T47D (cell line): ENCODE data around the gene TTC17.
"Not testable (repeated sequence)": the region's sequence is repeated elsewhere in the genome, so short reads cannot be mapped to it uniquely, and the experiment has no call there.

Experiments
- DNase-seq, 2 experiments: peaks; one replicate each; pipeline versions ENCODE4 v3.0.0 to v3.0.0-alpha.2; 2011 to 2012; ENCODE audit warnings: low read depth in 1 of 2, low spot score in 1 of 2
- JUND ChIP-seq: IDR thresholded peaks from 2 replicates; pipeline ENCODE4 v1.6.1; 2012; ENCODE audit warnings: low read depth
- in situ Hi-C: cut with HindIII; loops from 2 replicates; pipeline ENCODE4 v1.10.0; 2016; ENCODE audit warnings: low sequenced_read_pairs, low pct_unique_long_range_greater_than_20kb

The TTC17 gene, protein sequence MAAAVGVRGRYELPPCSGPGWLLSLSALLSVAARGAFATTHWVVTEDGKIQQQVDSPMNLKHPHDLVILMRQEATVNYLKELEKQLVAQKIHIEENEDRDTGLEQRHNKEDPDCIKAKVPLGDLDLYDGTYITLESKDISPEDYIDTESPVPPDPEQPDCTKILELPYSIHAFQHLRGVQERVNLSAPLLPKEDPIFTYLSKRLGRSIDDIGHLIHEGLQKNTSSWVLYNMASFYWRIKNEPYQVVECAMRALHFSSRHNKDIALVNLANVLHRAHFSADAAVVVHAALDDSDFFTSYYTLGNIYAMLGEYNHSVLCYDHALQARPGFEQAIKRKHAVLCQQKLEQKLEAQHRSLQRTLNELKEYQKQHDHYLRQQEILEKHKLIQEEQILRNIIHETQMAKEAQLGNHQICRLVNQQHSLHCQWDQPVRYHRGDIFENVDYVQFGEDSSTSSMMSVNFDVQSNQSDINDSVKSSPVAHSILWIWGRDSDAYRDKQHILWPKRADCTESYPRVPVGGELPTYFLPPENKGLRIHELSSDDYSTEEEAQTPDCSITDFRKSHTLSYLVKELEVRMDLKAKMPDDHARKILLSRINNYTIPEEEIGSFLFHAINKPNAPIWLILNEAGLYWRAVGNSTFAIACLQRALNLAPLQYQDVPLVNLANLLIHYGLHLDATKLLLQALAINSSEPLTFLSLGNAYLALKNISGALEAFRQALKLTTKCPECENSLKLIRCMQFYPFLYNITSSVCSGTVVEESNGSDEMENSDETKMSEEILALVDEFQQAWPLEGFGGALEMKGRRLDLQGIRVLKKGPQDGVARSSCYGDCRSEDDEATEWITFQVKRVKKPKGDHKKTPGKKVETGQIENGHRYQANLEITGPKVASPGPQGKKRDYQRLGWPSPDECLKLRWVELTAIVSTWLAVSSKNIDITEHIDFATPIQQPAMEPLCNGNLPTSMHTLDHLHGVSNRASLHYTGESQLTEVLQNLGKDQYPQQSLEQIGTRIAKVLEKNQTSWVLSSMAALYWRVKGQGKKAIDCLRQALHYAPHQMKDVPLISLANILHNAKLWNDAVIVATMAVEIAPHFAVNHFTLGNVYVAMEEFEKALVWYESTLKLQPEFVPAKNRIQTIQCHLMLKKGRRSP

DNA sequence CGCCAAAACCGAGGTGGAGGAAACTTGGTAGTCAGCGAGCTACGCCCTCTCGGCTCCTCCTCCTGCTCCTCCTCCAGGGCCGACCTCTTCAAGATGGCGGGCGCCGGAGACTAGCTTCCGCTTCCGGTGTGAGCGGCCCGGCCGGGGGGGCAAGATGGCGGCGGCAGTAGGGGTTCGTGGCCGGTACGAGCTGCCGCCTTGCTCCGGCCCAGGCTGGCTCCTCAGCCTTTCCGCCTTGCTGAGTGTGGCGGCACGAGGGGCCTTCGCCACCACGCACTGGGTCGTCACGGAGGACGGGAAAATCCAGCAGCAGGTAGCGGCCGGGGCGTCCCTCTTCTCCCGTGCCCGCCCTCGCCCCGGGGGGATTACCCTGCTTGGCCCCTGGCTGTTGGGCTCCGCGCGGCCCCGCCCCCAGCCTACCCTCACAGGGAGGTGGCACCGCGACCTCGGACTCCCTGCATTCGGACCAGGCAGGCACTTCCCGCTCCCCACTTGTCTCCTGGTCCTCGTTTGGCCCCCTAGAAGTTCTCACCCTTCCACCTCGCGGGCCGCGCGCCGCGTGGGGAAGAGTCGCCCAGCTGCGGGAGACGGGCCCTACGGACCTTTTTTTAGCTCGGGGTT, at the start of gene TTC17:
TTC17 (plus strand) TSS at position 120 of the 621 bp plus-strand sequence; CDS start at position 155, 35 bp downstream.
- no peak for TF ChIP-seq JUND
- peak; percentile 81 to 96 for DNase-seq
- in situ Hi-C loops = no loop called here

DNA sequence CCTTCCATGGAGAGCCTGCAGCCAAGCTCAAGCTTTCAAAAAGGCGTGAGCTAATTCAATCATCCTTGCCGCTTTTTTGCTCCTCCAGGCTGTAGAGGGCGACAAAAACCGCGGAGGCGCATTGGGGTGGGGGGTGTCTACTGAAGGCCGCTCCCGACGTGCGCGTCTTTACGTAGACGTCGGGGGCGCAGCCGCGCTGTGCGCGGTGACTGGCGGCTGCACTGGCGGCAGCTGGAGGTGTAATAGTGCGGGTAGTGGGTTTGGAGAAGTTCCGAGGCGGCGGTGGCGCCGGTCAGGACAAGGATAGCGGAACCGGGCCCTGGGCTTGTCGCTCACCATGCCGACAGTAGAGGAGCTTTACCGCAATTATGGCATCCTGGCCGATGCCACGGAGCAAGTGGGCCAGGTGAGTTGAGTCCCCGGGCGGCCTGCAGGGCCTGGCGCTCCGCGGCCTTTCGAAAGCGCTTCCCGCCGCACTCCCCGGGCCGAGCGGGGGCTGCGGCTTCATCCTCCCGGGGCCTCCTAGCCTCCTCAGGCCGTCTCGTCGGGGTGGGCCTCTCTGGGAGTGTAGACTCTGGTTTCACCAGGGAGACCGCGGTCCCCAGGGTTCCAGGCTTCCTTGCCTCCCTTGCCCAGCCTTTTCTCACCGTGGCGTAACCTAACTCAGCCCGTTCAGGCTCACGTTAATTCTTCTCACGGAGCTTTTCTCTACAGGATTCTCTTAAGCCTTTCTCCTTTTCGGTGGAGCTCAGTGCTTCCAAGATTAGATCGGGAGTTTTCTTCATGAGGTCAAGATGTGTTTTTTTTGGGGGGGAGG, 46.7 kb upstream of the TTC17 start, which contains the start of gene API5:
API5 (plus strand) TSS at position 206 of the 817 bp plus-strand sequence; CDS start at position 338, 132 bp downstream.
- DNase-seq = peak; percentile 84 to 97
- in situ Hi-C loops = no loop called here
- TF ChIP-seq JUND = no peak

DNA sequence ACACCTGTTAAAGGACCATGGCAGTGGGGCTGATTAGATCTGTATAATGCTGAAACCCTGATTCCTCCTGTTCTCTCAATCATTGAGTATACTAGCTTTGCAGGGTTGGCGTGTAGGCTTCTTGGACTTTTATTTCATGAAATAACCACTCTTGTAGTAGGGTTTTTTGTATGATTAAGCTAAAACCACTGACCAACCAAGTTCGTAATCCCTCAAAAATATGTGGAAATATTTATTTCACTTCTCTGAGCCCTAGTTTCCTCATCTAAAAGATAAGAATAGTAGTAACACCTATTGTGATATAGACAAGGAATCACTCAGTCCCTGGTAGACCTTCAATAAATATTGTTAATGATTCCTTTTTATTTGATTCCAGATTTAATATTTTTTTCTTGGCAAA, 42.8 kb upstream of the TTC17 start:
- DNase-seq = no peak
- TF ChIP-seq JUND = no peak
- in situ Hi-C loops = no loop called here

DNA sequence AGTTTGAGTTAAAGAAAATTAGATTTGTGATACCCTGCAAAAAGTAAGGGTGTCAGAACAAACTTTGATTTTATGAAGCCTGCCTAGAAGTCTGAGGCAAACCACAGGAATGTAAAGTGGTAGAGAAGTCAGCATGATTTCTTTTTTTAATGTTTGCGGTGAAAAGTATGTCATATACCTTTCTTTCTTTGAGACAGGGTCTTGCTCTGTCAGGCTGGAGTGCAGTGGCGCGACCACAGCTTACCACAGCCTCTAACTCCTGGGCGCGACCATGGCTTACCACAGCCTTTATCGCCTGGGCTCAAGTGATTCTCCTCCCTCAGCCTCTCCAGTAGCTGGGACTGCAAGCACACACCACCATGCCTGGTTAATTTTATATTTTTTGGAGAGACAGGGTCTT, 42.3 kb upstream of the TTC17 start:
- in situ Hi-C loops = no loop called here
- DNase-seq = no peak

DNA sequence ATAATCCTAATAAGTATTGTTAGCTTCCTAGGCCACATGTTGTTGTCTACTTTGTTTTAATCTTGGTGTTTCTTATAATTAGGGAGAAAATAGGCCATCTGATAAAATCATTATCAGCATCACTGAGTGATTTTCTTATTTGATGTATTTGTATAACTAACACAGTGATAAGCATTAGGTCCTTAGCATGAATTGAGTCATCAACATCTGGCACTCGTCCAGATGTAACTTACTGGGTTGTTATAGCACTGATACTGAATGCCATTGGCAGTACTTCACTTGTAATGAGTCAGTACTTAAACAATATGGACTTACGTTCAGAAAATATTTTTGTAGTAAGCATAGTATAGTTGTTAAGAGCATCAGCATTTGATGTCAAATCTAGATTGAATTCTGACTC, 30.7 kb upstream of the TTC17 start:
- in situ Hi-C loops = no loop called here
- DNase-seq = no peak
- no peak for TF ChIP-seq JUND

More for the DNA sequence above, 42.3 kb upstream of the TTC17 start:
- TF ChIP-seq JUND = no peak

DNA sequence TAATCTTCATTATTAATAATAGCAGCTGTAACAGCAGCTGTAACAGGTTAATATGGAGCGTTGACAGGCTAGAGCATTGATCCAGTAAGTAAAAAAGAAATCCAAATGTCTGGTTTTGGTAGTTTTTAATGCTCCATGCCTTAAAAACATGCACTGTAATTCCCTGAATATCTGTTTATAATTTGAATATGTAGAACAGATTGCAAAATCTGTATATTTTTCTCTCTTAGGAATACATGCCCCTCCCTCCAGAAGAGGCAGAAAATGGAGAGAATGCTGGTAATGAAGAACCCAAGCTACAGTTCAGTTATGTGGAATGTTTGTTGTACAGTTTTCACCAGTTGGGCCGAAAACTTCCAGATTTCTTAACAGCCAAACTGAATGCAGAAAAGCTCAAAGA, 30.2 kb upstream of the TTC17 start:
- TF ChIP-seq JUND = no peak
- DNase-seq = no peak
- in situ Hi-C loops = no loop called here

DNA sequence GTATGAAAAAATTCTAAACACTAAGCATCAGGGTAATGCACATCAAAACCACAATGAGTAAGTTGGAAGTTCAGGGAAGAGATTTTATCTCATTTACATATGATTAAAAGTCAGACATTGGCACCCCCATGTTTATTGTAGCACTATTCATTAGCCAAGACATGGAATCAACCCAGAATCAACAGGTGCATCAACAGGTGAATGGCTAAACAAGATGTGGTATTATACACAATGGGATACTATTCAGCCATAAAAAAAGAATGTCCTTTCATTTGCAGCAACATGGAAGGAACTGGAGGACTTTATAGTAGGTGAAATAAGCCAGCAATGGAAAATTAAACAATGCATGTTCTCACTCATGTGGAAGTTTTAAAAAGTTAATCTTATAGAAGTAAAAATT, 17.6 kb upstream of the TTC17 start:
- no peak for TF ChIP-seq JUND
- in situ Hi-C loops = no loop called here
- no peak for DNase-seq

DNA sequence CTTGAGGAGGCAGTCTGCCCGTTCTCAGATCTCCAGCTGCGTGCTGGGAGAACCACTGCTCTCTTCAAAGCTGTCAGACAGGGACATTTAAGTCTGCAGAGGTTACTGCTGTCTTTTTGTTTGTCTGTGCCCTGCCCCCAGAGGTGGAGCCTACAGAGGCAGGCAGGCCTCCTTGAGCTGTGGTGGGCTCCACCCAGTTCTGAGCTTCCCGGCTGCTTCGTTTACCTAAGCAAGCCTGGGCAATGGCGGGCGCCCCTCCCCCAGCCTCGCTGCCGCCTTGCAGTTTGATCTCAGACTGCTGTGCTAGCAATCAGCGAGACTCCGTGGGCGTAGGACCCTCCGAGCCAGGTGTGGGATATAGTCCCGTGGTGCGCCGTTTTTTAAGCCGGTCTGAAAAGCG, 7.3 kb upstream of the TTC17 start:
- in situ Hi-C loops = not testable (repeated sequence)

DNA sequence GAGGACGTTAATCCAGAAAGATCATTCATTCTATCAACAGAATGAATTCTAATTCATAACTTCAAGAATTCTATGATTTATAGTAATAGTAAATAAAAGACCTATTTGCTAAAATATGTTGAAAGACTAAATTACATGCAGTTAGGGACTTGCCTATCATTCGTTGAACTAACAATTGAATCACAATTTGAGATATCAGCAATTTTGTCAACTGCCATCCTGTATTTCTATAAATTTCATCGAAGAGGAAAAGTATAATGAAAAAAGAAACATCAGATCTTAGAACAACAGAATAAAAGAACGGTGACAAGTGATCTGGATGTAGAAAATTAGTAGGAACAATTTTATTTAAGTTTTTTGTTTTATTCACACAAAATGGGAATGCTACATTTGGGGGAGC, 4.4 kb upstream of the TTC17 start:
- in situ Hi-C loops = no loop called here
- DNase-seq = no peak
- TF ChIP-seq JUND = no peak

More for the DNA sequence above, 7.3 kb upstream of the TTC17 start:
- not testable (repeated sequence) for DNase-seq

DNA sequence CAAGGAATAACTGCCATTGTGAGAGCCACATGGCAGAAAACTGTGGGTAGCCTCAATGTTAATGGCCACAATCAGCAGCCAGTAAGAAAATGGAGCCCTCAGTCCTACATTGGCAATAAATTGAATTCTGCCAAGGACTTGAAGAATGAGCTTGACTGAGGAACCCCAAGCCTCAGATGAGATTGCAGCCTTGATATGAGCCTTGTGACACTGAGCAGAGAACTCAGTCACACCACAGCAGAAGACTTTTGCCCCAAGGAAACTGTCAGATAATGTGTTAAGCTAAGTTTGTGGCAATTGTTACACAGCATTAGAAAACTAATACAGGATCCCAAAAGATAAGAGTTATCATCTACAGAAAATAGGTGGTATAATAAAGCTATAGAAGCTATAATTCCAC, 2.4 kb upstream of the TTC17 start:
- in situ Hi-C loops = no loop called here
- no peak for TF ChIP-seq JUND
- no peak for DNase-seq

DNA sequence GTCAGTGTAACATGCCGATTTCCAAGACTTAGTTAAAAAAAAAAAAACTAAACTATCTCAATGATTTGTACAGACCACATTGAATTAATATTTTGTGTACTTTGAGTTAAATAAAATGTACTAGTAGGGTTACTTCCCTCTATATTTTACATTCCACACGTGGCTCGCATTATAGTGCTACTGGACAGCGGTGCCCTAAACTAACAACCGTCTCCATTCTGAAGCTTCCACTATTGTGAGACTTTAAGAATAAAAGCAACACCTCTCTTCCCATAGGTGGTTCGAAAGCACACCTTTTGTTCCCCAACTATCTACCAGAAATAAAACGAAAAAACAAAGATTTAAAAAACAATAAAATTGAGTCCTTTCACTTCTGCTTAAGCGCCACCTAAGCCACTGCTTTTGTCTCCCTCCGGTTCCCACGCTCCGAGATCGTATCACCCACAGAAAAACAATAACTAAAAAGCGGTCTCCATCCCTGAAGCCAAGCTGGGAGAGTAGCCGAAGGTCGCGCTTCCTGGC, 380 bp upstream of the TTC17 start:
- no peak for DNase-seq

More for the DNA sequence above, 380 bp upstream of the TTC17 start:
- no peak for TF ChIP-seq JUND
- in situ Hi-C loops = no loop called here
